Testis (tissue), 3 donors: Measurements from ENCODE around the gene FOXC2. TPM values are rescaled to one million over a fixed set of nuclear protein-coding genes. Genes with fewer than 3 reads are reported as not detected.

Experiments used
- DNase-seq: peaks from one replicate; pipeline ENCODE4 v3.0.0-alpha.2; 2019
- H3K27ac ChIP-seq, 2 donors: fragments of 200-600 bp; sonication (generic); one replicate each; pipeline ENCODE4 v1.5.1; 2019
- H3K27me3 ChIP-seq: fragments of 200-600 bp; sonication (generic); one replicate; pipeline ENCODE4 v1.5.1; 2019
- H3K36me3 ChIP-seq: fragments of 200-600 bp; sonication (generic); one replicate; pipeline ENCODE4 v1.5.1; 2017; ENCODE audit warnings: low read depth; ENCODE audit errors: missing control alignments
- H3K4me1 ChIP-seq: fragments of 200-600 bp; sonication (generic); one replicate; pipeline ENCODE4 v1.5.1; 2019
- H3K4me3 ChIP-seq, 2 donors: fragments of 200-600 bp; sonication (generic); one replicate each; pipeline ENCODE4 v1.5.1; 2017 to 2019
- H3K9me3 ChIP-seq: fragments of 200-600 bp; sonication (generic); one replicate; pipeline ENCODE4 v1.5.1; 2017
- CTCF ChIP-seq, 3 experiments: fragments of 450-650 bp in 2 of 3; fragments of 200-600 bp in 1 of 3; sonication (generic) in 1 of 3; IDR thresholded peaks; one replicate each; pipeline ENCODE4 v1.5.1; 2016 to 2019; ENCODE audit warnings: antibody characterized with exemption in 3 of 3, mild to moderate bottlenecking in 2 of 3, moderate library complexity in 1 of 3
- POLR2A ChIP-seq: fragments of 450-650 bp; IDR thresholded peaks from one replicate; pipeline ENCODE4 v1.6.1; 2017; ENCODE audit warnings: antibody characterized with exemption, mild to moderate bottlenecking, moderate library complexity
- WGBS, 2 donors: methylation state at CpG; one replicate each; pipeline ENCODE4 v1.1.5; 2018; 5-methylcytosine and 5-hydroxymethylcytosine counted together
- intact Hi-C: fragments of 100-400 bp; cut with DNase I; formaldehyde crosslinking; loops from one replicate; pipeline ENCODE4 v1.15.1; 2023; ENCODE audit warnings: low total_unique reads
- polyA plus RNA-seq: library from polyadenylated mRNA; stranded (reverse); fragments of 350-450 nt; fragmentation: Illumina TruSeq; extraction: RNeasy Lipid Tissue Mini Kit (QIAGEN cat#74804); gene quantifications from one replicate; pipeline ENCODE4 v1.2.3, GENCODE V29; 2014; ENCODE audit warnings: low read depth, low replicate concordance; ENCODE audit not compliant: insufficient read depth
- total RNA-seq, 2 donors: library from RNA; depleted of rRNA; stranded (reverse); fragments of >200 nt; gene quantifications; one replicate each; pipeline ENCODE4 v1.2.3, GENCODE V29; 2016

The FOXC2 gene
- total and polyA plus RNA-seq, 3 donors from 2014 or later = 3.9 to 11.2 (median 7.6) TPM

- H3K4me3 ChIP-seq = no peak overlapping the region
- no peak for DNase-seq
- H3K36me3 ChIP-seq = no peaks in the 10 kb centered on the region
- no peaks in the 10 kb centered on the region for H3K4me1 ChIP-seq
- intact Hi-C loops = no loop called here
- 78 to 83% methylated on average over 5 of the region's 5 CpGs for WGBS, 2 donors
- no peaks in the 10 kb centered on the region for H3K27me3 ChIP-seq
- no peak overlapping the region for H3K27ac ChIP-seq
- no peaks in the 10 kb centered on the region for H3K9me3 ChIP-seq
- no peak for TF ChIP-seq POLR2A
- no peak for TF ChIP-seq CTCF (IDR thresholded peaks at IDR 0.05)
These were observed 43.4 kb upstream of the FOXC2 start for GRCh38 chr16:86523166-86523740.

GRCh38 chr16:86524029-86524428 is 42.6 kb upstream of the FOXC2 start:
- H3K36me3 ChIP-seq = no peaks in the 10 kb centered on the region
- TF ChIP-seq CTCF (IDR thresholded peaks at IDR 0.05) (no peak), POLR2A (no peak)
- intact Hi-C loops = no loop called here
- H3K4me1 ChIP-seq = no peaks in the 10 kb centered on the region
- no peak overlapping the region for H3K4me3 ChIP-seq
- DNase-seq = no peak
- H3K27me3 ChIP-seq = no peaks in the 10 kb centered on the region
- 81 to 84% methylated on average over 6 of the region's 6 CpGs for WGBS, 2 donors
- no peak overlapping the region for H3K27ac ChIP-seq
- no peaks in the 10 kb centered on the region for H3K9me3 ChIP-seq

GRCh38 chr16:86525696-86526095 is 40.9 kb upstream of the FOXC2 start:
- TF ChIP-seq POLR2A (no peak), CTCF (IDR thresholded peaks at IDR 0.05) (no peak)
- DNase-seq = no peak
- 62 to 68% methylated on average over 8 to 12 of the region's 12 CpGs for WGBS, 2 donors
- intact Hi-C loops = no loop called here
- no peaks in the 10 kb centered on the region for H3K27me3 ChIP-seq
- no peaks in the 10 kb centered on the region for H3K9me3 ChIP-seq
- H3K27ac ChIP-seq = no peak overlapping the region
- H3K4me1 ChIP-seq = no peaks in the 10 kb centered on the region
- H3K36me3 ChIP-seq = no peaks in the 10 kb centered on the region
- H3K4me3 ChIP-seq = no peak overlapping the region

- Histone ChIP-seq H3K9me3 (no peaks in the 10 kb centered on the region), H3K27me3 (no peaks in the 10 kb centered on the region), H3K4me1 (no peaks in the 10 kb centered on the region), H3K4me3 (no peak overlapping the region), H3K27ac (no peak overlapping the region), H3K36me3 (no peaks in the 10 kb centered on the region)
- WGBS, 2 donors = 92 to 94% methylated on average over 15 of the region's 15 CpGs
- intact Hi-C loops = no loop called here
- no peak for DNase-seq
- TF ChIP-seq POLR2A = no peak
- no peak for TF ChIP-seq CTCF (IDR thresholded peaks at IDR 0.05)
These were observed 39.3 kb upstream of the FOXC2 start for GRCh38 chr16:86527366-86527765.
